ENCODE results near the gene LAIR1.

GRCh38 chr19:54357381-54357780, 7.3 kb downstream of the LAIR1 start:
- TF ChIP-seq ETS1 (IDR thresholded peaks at IDR 0.05) (no peak), CTCF (conservative IDR thresholded peaks at IDR 0.05; ENCODE audit: low read depth in 2 of 2) (no peak), POLR2AphosphoS5 (IDR thresholded peaks at IDR 0.05; ENCODE audit: low read depth) (no peak), EZH2 (IDR thresholded peaks at IDR 0.05; ENCODE audit: low read depth, unreplicated experiment) (no peak), CREB1 (CRISPR knock-in tag; IDR thresholded peaks at IDR 0.05; ENCODE audit: low read depth) (no peak)

Measured in GM23338 (cell line).